Stimulated activated naive B cell treated with anti-CD40 and anti-IgM and Interleukin-4, amounts not matched to agents 10 μg/mL and 1 μg/mL and 100 μg/mL, for 72 hours (primary cell): Measurements from ENCODE around the gene KHDC4.
A peak's percentile ranks its signal among the peaks of the same experiment; 100 is the strongest.

Experiments
- ATAC-seq, 2 donors: fragments of 150-1000 bp; cut with Tn5 transposase; replicated peaks; 2 replicates each; pipeline ENCODE4 v1.10.0; 2021; ENCODE audit warnings: moderate library complexity in 1 of 2
- DNase-seq: peaks from one replicate; pipeline ENCODE4 v3.0.0; 2021
- H3K27ac Mint-ChIP-seq: one replicate; pipeline ENCODE4 v1.8.0; 2022; ENCODE audit warnings: mild to moderate bottlenecking, mixed read lengths
- H3K27me3 Mint-ChIP-seq, 2 donors: one replicate each; pipeline ENCODE4 v1.8.0; 2022; ENCODE audit warnings: mixed read lengths in 2 of 2
- H3K36me3 Mint-ChIP-seq, 2 donors: one replicate each; pipeline ENCODE4 v1.8.0; 2022; ENCODE audit warnings: mixed read lengths in 2 of 2, mild to moderate bottlenecking in 1 of 2
- H3K4me1 Mint-ChIP-seq, 2 donors: one replicate each; pipeline ENCODE4 v1.8.0; 2022; ENCODE audit warnings: mixed read lengths in 2 of 2, mild to moderate bottlenecking in 1 of 2
- H3K4me3 Mint-ChIP-seq, 2 donors: one replicate each; pipeline ENCODE4 v1.8.0; 2022; ENCODE audit warnings: mild to moderate bottlenecking in 2 of 2, mixed read lengths in 2 of 2, moderate library complexity in 1 of 2
- H3K9me3 Mint-ChIP-seq, 2 donors: one replicate each; pipeline ENCODE4 v1.8.0; 2022; ENCODE audit warnings: mixed read lengths in 2 of 2, mild to moderate bottlenecking in 1 of 2

KHDC4 gene

DNA sequence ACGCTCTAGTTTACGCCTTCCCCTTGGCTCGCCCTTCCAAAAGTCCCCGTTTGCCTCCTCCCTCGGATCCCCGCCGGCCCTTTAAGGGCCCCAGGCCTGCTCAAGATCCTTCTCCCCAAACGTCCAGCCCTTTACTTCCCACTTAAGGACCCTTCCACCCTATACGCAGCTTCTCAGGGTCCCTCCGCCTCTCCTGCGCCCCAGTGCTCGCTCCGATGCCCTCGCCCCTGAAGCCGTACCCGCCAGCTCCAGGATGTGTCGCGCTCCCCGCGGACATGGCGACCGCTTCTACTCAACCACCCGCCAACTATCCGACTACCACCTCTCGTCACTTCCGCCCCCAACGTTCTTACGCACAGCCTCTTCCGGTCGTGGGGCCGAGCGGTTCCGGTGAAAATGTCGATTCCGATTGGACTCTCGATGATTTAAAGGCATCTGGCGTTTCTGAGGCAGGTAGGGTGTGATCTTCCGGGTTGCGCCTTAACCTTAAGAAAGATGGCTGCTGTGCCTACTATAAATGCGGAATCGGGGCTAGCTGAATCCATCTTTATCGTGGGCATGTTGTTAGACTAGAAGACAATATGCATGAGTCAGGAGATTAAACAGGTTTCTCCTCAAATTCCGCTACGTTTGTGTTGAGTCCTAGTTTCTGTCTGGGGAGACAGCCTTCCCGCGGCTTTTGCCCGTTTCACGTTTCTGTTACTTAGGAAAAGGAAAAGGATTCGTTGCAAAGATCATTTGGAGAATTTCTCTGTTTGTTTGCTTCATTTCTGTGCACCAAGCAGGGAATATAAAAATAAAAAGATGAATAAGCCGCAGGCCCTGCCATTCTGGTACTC is at the start of gene KHDC4:
Gene KHDC4, minus strand, starts transcription at position 317 of the 839 bp plus-strand sequence. Its CDS starts 40 bp downstream, at position 277.
- DNase-seq: peak; percentile 94
- Mint-ChIP-seq H3K36me3 (peaks cover 13 to 14% of the 10 kb centered on the region in 2 donors), H3K27me3 (no peaks in the 10 kb centered on the region), H3K9me3 (no peaks in the 10 kb centered on the region), H3K4me3 (peak within 1 kb of the TSS in 1 of 2 donors; percentile 65), H3K27ac (no peak within 1 kb of the TSS), H3K4me1 (peaks cover 8 to 45% of the 10 kb centered on the region in 2 donors)
- peak; percentile 94 to 96 for ATAC-seq

DNA sequence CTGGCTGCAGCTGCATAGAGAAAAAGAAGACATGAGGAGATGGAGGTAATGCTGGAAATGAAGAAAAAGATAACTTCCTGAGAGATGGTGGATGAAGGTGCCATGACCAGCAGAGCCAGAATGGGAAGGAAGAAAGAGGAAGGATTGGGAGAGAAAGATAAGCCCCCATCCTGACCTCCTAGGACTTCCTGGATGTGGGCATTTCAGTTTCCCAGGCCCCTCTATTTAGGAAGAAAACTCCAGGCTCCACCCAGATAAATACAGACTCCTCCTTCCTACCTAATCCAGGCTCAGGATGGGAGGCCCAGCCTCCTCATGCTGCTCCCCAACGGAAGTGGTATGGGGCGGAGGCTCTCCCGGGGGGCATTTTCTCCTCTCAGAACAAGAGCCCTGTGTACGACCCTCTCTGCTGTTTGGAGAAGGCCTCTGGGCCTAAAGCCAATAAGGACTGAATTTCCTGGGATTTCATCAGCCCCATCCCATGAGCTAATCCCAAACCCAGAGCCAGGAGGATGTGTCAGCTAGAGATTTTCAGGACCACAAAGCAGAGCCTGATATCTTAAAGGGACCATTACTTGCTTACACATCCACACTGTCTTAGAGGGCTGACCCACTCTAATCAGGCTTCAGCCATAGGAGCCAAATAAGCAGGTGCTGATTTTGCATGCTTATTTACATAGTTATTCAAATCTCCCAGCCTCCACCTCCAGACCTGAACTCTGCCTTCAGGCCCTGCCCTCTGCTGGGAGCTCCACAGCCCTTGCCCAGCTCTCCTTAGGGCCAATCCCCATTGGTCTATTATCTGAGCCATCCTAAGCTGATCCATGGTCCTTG is 49.2 kb upstream of the KHDC4 start:
- H3K36me3 Mint-ChIP-seq: peaks cover 14 to 27% of the 10 kb centered on the region in 2 donors
- H3K4me3 Mint-ChIP-seq: peak overlapping the region in 1 of 2 donors; percentile 25
- H3K9me3 Mint-ChIP-seq: no peaks in the 10 kb centered on the region
- ATAC-seq (peak; percentile 18 to 45), DNase-seq (no peak)
- H3K27ac Mint-ChIP-seq: peak overlapping the region; percentile 86
- peaks cover 38 to 59% of the 10 kb centered on the region in 2 donors for H3K4me1 Mint-ChIP-seq
- no peaks in the 10 kb centered on the region for H3K27me3 Mint-ChIP-seq

DNA sequence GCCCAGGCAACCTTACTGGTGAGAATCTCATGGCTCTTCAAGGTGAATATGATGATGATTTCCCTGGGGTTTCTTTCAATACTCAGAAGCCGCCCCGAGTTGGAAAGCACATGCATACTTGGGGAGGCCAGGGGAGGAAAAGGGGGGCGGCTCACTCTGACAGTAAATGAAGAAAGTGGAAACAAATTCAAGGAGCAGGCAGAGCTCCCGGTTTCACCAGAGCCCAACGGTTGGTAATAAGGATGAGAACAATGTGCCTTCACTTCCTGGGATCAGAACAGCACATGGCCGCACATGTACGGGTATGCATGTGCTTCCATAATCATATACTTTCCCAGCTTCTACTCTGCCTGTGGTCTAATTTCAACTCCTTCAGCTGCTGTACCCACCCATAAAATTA is 47.9 kb upstream of the KHDC4 start:
- H3K4me3 Mint-ChIP-seq: peak overlapping the region; percentile 88 to 99
- H3K4me1 Mint-ChIP-seq: peaks cover 44 to 61% of the 10 kb centered on the region in 2 donors
- H3K9me3 Mint-ChIP-seq: no peaks in the 10 kb centered on the region
- no peak for DNase-seq
- H3K27ac Mint-ChIP-seq: peak overlapping the region; percentile 100
- ATAC-seq: no peak
- H3K36me3 Mint-ChIP-seq: peaks cover 22 to 38% of the 10 kb centered on the region in 2 donors
- H3K27me3 Mint-ChIP-seq: no peaks in the 10 kb centered on the region

GRCh38 chr1:155981266-155982088 is 47.3 kb upstream of the KHDC4 start:
- no peak for ATAC-seq
- peaks cover 49 to 68% of the 10 kb centered on the region in 2 donors for H3K4me1 Mint-ChIP-seq
- H3K27me3 Mint-ChIP-seq: no peaks in the 10 kb centered on the region
- peaks cover 28 to 44% of the 10 kb centered on the region in 2 donors for H3K36me3 Mint-ChIP-seq
- DNase-seq: no peak
- H3K4me3 Mint-ChIP-seq: peak overlapping the region; percentile 88 to 99
- no peaks in the 10 kb centered on the region for H3K9me3 Mint-ChIP-seq
- H3K27ac Mint-ChIP-seq: peak overlapping the region; percentile 100

GRCh38 chr1:155979597-155980343 is 45.6 kb upstream of the KHDC4 start:
- Mint-ChIP-seq H3K36me3 (peaks cover 37 to 57% of the 10 kb centered on the region in 2 donors), H3K4me1 (peaks cover 64 to 84% of the 10 kb centered on the region in 2 donors), H3K27me3 (no peaks in the 10 kb centered on the region), H3K9me3 (no peaks in the 10 kb centered on the region), H3K4me3 (peak overlapping the region; percentile 88 to 99), H3K27ac (peak overlapping the region; percentile 100)
- DNase-seq (peak; percentile 21), ATAC-seq (peak; percentile 11 to 17)

DNA sequence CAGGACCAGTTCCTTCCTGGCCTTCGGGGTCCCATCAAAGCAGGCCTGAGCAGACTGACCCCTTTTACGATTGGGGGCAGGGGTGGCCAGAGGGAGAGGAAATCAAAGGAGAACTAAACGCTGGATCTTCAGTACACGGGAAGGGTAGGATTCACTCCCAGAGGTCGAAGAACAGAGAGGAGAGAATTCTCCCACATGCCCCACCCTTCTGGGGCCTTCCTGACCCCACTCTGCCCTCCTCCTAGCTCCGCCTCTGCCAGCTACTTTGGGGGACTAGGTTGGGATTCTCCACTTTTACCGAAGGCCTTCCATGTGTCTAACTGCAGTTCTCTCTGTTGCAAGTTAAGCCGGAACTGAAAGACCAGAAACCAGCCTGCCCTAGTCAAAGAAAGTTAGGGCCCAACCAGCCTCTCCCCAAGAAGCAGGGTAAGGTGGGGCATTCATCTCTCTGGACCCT is 44.8 kb upstream of the KHDC4 start:
- peak; percentile 31 for DNase-seq
- H3K4me1 Mint-ChIP-seq: peaks cover 68 to 84% of the 10 kb centered on the region in 2 donors
- no peaks in the 10 kb centered on the region for H3K9me3 Mint-ChIP-seq
- ATAC-seq: peak; percentile 9 to 14
- H3K4me3 Mint-ChIP-seq: peak overlapping the region; percentile 88 to 99
- peaks cover 42 to 64% of the 10 kb centered on the region in 2 donors for H3K36me3 Mint-ChIP-seq
- H3K27ac Mint-ChIP-seq: peak overlapping the region; percentile 100
- no peaks in the 10 kb centered on the region for H3K27me3 Mint-ChIP-seq

DNA sequence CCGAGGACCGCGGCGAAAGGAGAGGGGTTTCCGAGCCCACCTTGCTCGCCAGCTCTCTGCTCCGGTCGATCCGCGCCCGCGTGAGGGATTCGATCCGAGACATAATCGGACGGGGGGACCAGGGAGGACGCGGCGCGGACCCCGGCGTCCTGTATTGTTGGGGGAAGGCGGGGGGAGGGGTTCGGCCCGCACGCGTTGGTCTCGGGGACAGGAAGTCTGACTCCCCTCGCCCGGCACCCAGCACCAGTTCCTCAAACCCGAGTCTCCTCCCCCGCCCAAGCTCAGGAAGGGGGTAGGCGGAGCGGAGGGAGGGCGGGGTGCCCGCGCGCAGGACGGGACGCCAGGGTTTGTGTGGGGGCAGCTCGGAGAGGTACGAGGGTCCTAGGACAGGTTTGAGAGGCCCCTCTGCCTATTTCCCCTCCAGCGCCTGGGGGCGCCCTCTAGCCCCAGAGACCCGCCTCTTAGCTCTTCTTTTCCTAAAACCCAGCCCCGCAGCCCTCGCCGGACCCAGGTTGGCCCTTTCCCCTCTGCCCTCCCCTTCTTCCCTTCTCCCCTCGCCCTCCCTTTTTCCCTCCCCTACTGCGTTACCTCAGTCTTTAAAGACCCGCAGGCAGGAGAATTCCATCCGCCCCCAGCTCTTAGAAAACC is 44.2 kb upstream of the KHDC4 start, which contains the start of gene ARHGEF2:
Gene ARHGEF2, minus strand, starts transcription at position 223 of the 648 bp plus-strand sequence. Its CDS starts 120 bp downstream, at position 103.
- peak within 1 kb of the TSS; percentile 88 to 99 for H3K4me3 Mint-ChIP-seq
- ATAC-seq (peak; percentile 71 to 79), DNase-seq (peak; percentile 86)
- H3K4me1 Mint-ChIP-seq: peaks cover 64 to 82% of the 10 kb centered on the region in 2 donors
- no peaks in the 10 kb centered on the region for H3K27me3 Mint-ChIP-seq
- peak within 1 kb of the TSS; percentile 100 for H3K27ac Mint-ChIP-seq
- H3K9me3 Mint-ChIP-seq: no peaks in the 10 kb centered on the region
- peaks cover 43 to 64% of the 10 kb centered on the region in 2 donors for H3K36me3 Mint-ChIP-seq

DNA sequence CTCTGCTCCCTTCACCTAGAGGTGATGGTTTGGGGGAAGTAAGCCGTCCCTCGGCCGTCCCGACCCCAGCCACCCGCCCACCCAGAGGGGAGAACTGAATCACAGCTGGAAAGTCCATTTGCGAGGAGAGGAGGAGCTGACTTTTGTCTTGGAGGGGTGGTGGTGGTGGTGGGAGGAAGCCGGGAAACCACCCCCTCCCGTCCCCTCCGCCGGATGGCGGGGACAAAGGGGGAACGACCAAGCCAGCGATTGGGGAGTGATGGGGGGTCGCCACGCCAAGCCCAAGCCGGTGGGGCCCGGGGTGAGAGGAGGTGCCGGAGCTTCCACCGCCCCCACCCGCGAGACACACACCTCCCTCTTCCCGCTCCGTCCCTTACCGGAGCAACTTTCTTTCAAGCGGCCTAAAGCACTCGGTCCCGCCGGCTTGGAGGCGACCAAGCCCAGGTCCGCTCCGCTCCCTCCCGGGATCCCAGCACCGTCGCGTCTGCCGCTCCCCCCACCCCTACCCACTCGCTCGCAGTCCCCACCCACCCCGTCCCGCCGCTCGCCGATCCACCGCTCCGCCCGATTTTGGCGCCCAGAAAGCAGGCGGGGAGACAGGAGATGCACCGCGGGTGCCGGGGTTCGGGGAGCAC is 43.6 kb upstream of the KHDC4 start:
- peak overlapping the region; percentile 100 for H3K27ac Mint-ChIP-seq
- DNase-seq (peak; percentile 76), ATAC-seq (peak; percentile 60)
- H3K4me3 Mint-ChIP-seq: peak overlapping the region; percentile 88 to 99
- H3K27me3 Mint-ChIP-seq: no peaks in the 10 kb centered on the region
- H3K4me1 Mint-ChIP-seq: peaks cover 64 to 82% of the 10 kb centered on the region in 2 donors
- H3K36me3 Mint-ChIP-seq: peaks cover 45 to 66% of the 10 kb centered on the region in 2 donors
- H3K9me3 Mint-ChIP-seq: no peaks in the 10 kb centered on the region

DNA sequence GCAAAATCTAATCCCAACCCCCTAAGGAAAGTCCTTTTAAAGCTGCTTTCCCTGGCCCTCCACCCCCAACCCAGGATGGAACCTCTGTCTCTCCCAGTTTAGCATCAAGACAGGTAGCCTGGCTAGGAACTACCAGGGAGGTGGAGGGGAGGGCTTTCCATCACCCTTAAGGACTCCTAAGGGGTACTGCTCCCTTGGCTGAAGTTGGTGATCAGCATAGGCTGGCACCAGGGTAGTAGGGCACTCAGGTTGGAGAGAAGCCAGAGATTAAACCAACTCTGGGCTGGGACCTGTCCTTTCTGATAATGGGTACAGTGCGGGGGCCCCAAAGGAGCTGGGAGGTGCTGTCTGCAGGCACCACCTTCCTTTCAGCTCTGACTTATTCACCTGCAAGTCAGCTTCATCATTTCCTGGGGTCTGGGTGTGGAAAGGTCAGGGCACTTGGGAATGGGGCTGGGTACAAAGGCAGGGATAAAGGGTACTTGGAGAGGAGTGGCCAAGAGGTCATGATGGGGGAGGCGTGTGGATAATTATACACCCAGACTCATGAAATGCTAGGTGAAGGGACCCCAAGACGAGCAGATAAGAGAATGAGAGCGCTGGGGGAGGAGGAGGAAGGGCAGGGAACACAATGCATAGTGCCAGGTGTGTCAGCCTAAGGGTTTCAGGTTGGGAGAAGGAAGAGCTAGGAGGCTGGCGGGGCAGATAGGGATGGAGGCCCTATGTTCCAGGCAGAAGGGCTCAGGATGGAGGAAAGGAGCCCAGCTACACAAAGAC is 42.9 kb upstream of the KHDC4 start:
- peaks cover 46 to 72% of the 10 kb centered on the region in 2 donors for H3K36me3 Mint-ChIP-seq
- DNase-seq (no peak), ATAC-seq (peak; percentile 1 to 2)
- H3K4me3 Mint-ChIP-seq: peak overlapping the region; percentile 88 to 99
- no peaks in the 10 kb centered on the region for H3K9me3 Mint-ChIP-seq
- H3K27ac Mint-ChIP-seq: peak overlapping the region; percentile 100
- H3K27me3 Mint-ChIP-seq: no peaks in the 10 kb centered on the region
- H3K4me1 Mint-ChIP-seq: peaks cover 64 to 82% of the 10 kb centered on the region in 2 donors

DNA sequence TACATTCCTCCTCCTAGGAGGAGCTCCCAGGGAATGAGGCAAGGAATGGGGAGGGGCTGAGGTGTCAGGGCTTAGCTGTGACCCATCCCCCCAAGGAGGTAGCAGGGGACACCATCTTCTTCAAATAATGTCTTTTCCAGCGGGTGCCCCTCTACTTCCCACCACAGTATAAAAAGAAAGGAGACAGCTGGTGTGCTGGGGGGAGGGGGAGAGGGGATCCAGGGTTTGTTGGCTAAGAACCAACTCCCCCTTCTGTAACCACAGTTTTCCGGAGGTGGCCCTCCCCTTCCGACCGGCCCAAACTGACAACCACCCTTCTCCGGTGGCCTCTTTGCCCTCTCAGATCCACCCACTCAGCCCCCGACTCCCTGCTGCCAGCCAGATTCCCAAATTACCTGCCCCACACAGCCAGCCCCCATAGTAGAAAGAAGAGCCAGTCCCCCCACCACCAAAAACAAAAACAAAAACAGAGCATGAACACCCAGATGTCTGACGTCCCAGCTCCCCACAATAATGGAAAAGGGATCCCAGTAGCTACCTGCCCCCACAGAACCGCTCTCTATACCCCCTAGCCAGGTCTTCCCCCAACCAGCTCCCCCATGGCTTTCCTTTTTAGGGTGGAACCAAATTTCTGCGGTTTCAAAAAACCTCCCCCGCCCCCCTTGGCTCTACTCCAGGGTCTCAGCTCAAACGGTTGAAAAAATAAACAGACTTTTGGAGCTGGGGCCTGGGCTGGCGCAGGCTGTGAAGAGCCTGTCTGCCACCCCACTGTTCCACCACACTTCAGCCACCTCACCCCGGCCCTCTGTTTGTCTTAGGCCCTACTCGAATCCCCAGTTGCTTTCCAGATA is 42.1 kb upstream of the KHDC4 start:
- H3K9me3 Mint-ChIP-seq: no peaks in the 10 kb centered on the region
- peaks cover 63 to 82% of the 10 kb centered on the region in 2 donors for H3K4me1 Mint-ChIP-seq
- ATAC-seq (no peak), DNase-seq (no peak)
- peak overlapping the region; percentile 100 for H3K27ac Mint-ChIP-seq
- peaks cover 42 to 68% of the 10 kb centered on the region in 2 donors for H3K36me3 Mint-ChIP-seq
- H3K27me3 Mint-ChIP-seq: no peaks in the 10 kb centered on the region
- peak overlapping the region; percentile 88 to 99 for H3K4me3 Mint-ChIP-seq
